ENCODE data around the gene ARHGAP32.

DNA sequence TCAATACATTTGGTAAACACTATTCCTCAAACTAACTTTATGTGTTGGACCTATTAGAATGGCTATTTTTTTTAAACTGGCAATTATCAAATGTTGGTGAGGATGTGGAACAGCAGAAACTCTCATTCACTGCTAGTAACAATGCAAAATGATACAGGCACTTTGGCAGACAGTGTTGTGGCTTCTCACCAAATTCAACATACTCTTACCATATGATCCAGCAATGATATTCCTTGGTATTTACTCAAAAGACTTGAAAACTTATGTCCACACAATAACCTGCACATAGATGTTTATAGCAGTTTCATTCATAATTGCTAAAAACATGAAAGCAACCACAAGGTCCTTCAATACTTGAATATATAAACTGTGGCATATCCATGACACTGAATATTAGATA is 136.9 kb downstream of the ARHGAP32 start:
- TF ChIP-seq, protein P1, sequence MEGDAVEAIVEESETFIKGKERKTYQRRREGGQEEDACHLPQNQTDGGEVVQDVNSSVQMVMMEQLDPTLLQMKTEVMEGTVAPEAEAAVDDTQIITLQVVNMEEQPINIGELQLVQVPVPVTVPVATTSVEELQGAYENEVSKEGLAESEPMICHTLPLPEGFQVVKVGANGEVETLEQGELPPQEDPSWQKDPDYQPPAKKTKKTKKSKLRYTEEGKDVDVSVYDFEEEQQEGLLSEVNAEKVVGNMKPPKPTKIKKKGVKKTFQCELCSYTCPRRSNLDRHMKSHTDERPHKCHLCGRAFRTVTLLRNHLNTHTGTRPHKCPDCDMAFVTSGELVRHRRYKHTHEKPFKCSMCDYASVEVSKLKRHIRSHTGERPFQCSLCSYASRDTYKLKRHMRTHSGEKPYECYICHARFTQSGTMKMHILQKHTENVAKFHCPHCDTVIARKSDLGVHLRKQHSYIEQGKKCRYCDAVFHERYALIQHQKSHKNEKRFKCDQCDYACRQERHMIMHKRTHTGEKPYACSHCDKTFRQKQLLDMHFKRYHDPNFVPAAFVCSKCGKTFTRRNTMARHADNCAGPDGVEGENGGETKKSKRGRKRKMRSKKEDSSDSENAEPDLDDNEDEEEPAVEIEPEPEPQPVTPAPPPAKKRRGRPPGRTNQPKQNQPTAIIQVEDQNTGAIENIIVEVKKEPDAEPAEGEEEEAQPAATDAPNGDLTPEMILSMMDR (IDR thresholded peaks at IDR 0.05), result no peak
- TF ChIP-seq POLR2A (IDR thresholded peaks at IDR 0.05), result no peak
